ENCODE data around the gene FOCAD.

FOCAD gene

GRCh38 chr9:20646656-20647055 lies 37.4 kb upstream of the FOCAD start:
- no peaks in the 10 kb centered on the region for H3K79me2 ChIP-seq (ENCODE audit: low read length)
- no peaks in the 10 kb centered on the region for H3K9me3 ChIP-seq (replicated peaks; ENCODE audit: insufficient read depth, low read length)
- no peak overlapping the region for H3K4me3 ChIP-seq (ENCODE audit: low read length)
- H4K20me1 ChIP-seq (ENCODE audit: insufficient read depth, low read length): no peaks in the 10 kb centered on the region
- no peaks in the 10 kb centered on the region for H3K36me3 ChIP-seq (replicated peaks; ENCODE audit: insufficient read depth, low read length)
- no peaks in the 10 kb centered on the region for H3K9me2 ChIP-seq (replicated peaks; ENCODE audit: insufficient read depth, low read length)
- TF ChIP-seq EZH2phosphoT487 (IDR thresholded peaks at IDR 0.05; ENCODE audit: low read length): no peak
- TF ChIP-seq CTCF (IDR thresholded peaks at IDR 0.05; ENCODE audit: low read length): no peak
- TF ChIP-seq EZH2 (optimal IDR thresholded peaks at IDR 0.05; ENCODE audit: low read depth, low read length): no peak
- no peak overlapping the region for H2AFZ ChIP-seq (ENCODE audit: low read length)
- H3K9ac ChIP-seq (ENCODE audit: low read length): no peak overlapping the region
- no peak overlapping the region for H3K27ac ChIP-seq (ENCODE audit: low read length)
- no peaks in the 10 kb centered on the region for H3K4me1 ChIP-seq (ENCODE audit: low read length)
- DNase-seq: no peak
- no peak overlapping the region for H3K4me2 ChIP-seq (ENCODE audit: low read depth, low read length)
- H3K27me3 ChIP-seq (replicated peaks; ENCODE audit: insufficient read depth, low read length): no peaks in the 10 kb centered on the region
- no peaks in the 10 kb centered on the region for H3F3A ChIP-seq (ENCODE audit: insufficient read depth, low read length)

- no peak overlapping the region for H3K4me3 ChIP-seq (ENCODE audit: low read length)
- H2AFZ ChIP-seq (ENCODE audit: low read length): no peak overlapping the region
- H3K36me3 ChIP-seq (replicated peaks; ENCODE audit: insufficient read depth, low read length): no peaks in the 10 kb centered on the region
- H3K27ac ChIP-seq (ENCODE audit: low read length): no peak overlapping the region
- no peaks in the 10 kb centered on the region for H3K79me2 ChIP-seq (ENCODE audit: low read length)
- H3K9ac ChIP-seq (ENCODE audit: low read length): no peak overlapping the region
- no peaks in the 10 kb centered on the region for H3K27me3 ChIP-seq (replicated peaks; ENCODE audit: insufficient read depth, low read length)
- no peaks in the 10 kb centered on the region for H3F3A ChIP-seq (ENCODE audit: insufficient read depth, low read length)
- no peak for DNase-seq
- TF ChIP-seq EZH2phosphoT487 (IDR thresholded peaks at IDR 0.05; ENCODE audit: low read length): no peak
- no peak for TF ChIP-seq CTCF (IDR thresholded peaks at IDR 0.05; ENCODE audit: low read length)
- TF ChIP-seq EZH2 (optimal IDR thresholded peaks at IDR 0.05; ENCODE audit: low read depth, low read length): no peak
- H3K9me3 ChIP-seq (replicated peaks; ENCODE audit: insufficient read depth, low read length): no peaks in the 10 kb centered on the region
- H3K9me2 ChIP-seq (replicated peaks; ENCODE audit: insufficient read depth, low read length): no peaks in the 10 kb centered on the region
- H4K20me1 ChIP-seq (ENCODE audit: insufficient read depth, low read length): no peaks in the 10 kb centered on the region
- H3K4me2 ChIP-seq (ENCODE audit: low read depth, low read length): no peak overlapping the region
- no peaks in the 10 kb centered on the region for H3K4me1 ChIP-seq (ENCODE audit: low read length)
These were observed 34.7 kb upstream of the FOCAD start for GRCh38 chr9:20649381-20649780.

- Histone ChIP-seq H3K27me3 (replicated peaks; ENCODE audit: insufficient read depth, low read length) (no peaks in the 10 kb centered on the region), H3K4me1 (ENCODE audit: low read length) (no peaks in the 10 kb centered on the region), H3F3A (ENCODE audit: insufficient read depth, low read length) (no peaks in the 10 kb centered on the region), H4K20me1 (ENCODE audit: insufficient read depth, low read length) (no peaks in the 10 kb centered on the region), H3K4me2 (ENCODE audit: low read depth, low read length) (no peak overlapping the region), H3K36me3 (replicated peaks; ENCODE audit: insufficient read depth, low read length) (no peaks in the 10 kb centered on the region), H3K9ac (ENCODE audit: low read length) (no peak overlapping the region), H3K79me2 (ENCODE audit: low read length) (no peaks in the 10 kb centered on the region), H3K27ac (ENCODE audit: low read length) (no peak overlapping the region), H3K4me3 (ENCODE audit: low read length) (no peak overlapping the region), H3K9me3 (replicated peaks; ENCODE audit: insufficient read depth, low read length) (no peaks in the 10 kb centered on the region), H3K9me2 (replicated peaks; ENCODE audit: insufficient read depth, low read length) (no peaks in the 10 kb centered on the region), H2AFZ (ENCODE audit: low read length) (no peak overlapping the region)
- TF ChIP-seq CTCF (IDR thresholded peaks at IDR 0.05; ENCODE audit: low read length) (no peak), EZH2phosphoT487 (IDR thresholded peaks at IDR 0.05; ENCODE audit: low read length) (no peak), EZH2 (optimal IDR thresholded peaks at IDR 0.05; ENCODE audit: low read depth, low read length) (no peak)
- DNase-seq: no peak
These were observed 33.7 kb upstream of the FOCAD start for GRCh38 chr9:20650313-20650712.
